ENCODE results near the gene GRIK3.

GRCh38 chr1:37028981-37029617 lies 5.2 kb downstream of the GRIK3 start:
- TF ChIP-seq REST (IDR thresholded peaks at IDR 0.05; ENCODE audit: insufficient replicate concordance, low read depth) = no peak
- TF ChIP-seq POLR2AphosphoS5 (IDR thresholded peaks at IDR 0.05; ENCODE audit: low read depth) = no peak
- TF ChIP-seq CTCF (IDR thresholded peaks at IDR 0.05; ENCODE audit: insufficient read depth, low read length) = no peak
